LNCAP (cell line): Measurements from ENCODE around the gene GPRIN2.

Experiments
- TF ChIP-seq, protein P1 (sequence below): fragments of 450-650 bp; IDR thresholded peaks from 2 replicates; pipeline ENCODE4 v1.5.1; 2017; ENCODE audit warnings: mild to moderate bottlenecking

Gene GPRIN2

DNA sequence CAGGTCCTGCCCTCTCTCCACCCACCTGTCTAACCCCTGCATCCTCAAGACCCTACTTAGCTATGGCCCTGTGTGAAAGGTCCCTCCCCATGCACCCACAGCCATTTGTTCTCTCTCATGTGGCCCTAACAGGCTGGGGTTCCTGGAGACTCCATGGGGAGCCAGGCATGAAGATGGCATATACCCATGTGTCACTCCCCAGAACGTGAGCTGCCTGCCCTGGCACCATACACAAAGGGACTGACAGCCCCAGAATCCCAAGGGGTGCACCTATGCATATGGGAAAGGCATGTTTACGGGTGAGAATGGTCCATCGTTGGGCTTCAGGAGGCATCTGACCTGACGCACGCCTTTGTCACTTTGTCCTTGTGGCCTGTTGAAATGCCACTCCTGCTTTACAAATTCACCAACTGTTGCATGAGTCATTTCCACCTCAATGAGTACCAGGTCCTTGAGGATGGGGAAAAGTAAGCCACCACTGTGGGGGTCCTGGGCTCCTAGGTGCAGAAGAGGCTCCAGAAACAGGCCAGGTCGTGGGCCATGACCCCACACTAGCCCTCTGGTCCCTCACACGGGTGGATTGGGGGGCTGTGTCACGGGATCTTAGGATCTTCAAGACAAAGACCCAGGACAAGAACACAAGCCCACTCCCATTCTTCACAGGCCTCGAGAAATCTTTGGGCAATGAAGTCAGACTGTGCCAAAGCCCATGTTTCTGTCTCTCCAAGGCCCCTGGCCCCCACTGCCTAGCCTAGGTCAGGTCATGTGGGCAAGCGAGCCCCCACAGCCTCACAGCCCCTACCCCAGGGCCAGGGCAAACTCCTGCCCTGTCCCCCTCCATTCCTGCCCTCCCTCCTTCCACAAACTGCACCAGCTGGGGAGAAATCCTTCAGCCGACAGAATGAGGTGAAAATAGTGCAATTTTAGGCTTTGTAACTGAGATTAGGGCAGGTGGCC is 8.6 kb downstream of the GPRIN2 start:
- TF ChIP-seq, protein P1, sequence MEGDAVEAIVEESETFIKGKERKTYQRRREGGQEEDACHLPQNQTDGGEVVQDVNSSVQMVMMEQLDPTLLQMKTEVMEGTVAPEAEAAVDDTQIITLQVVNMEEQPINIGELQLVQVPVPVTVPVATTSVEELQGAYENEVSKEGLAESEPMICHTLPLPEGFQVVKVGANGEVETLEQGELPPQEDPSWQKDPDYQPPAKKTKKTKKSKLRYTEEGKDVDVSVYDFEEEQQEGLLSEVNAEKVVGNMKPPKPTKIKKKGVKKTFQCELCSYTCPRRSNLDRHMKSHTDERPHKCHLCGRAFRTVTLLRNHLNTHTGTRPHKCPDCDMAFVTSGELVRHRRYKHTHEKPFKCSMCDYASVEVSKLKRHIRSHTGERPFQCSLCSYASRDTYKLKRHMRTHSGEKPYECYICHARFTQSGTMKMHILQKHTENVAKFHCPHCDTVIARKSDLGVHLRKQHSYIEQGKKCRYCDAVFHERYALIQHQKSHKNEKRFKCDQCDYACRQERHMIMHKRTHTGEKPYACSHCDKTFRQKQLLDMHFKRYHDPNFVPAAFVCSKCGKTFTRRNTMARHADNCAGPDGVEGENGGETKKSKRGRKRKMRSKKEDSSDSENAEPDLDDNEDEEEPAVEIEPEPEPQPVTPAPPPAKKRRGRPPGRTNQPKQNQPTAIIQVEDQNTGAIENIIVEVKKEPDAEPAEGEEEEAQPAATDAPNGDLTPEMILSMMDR: no peak

DNA sequence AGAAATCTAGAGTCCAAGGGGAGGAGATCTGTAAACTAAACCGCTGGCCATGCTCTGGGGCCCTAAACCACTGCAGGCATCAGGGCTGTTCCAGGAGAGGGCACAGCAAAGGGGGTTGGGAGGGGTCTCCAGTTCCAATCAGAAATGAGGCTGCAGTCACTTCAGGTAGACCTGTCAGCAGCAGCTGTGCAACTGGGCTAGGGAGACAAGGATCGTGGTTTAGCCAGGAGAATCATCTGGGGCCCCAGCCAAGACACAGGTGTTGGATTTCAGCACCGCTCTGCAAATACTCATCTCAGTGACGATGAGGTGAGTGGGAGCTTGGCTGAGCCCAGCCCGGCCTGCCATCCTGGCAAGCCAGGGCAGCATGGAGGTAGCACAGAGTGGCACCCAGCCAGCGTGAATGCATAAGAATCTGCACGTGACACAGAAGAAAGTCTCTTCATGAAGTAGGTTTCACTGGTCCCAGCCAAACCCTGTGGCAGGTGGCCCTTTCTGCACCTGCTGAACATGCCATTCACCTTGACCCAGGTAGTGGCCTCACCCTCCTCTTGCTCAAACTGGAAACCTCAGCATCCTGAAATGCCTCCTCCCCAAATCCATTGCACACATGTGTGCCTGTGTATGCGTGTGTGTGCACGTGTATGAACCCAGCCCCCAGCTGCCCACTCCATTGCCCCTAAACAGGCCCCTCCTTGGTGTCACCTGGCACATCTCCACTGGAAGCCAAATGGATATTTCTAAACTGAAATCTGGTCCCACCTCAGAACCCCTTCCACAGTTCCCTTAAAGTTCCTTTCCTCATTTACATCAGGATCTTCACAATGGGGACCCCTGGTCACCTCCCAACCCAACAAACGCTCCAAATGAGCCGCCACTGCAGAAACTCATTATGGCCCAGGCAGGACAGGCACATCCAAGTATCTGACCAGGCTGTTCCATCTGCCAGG is 9.6 kb downstream of the GPRIN2 start:
- TF ChIP-seq, protein P1: no peak

DNA sequence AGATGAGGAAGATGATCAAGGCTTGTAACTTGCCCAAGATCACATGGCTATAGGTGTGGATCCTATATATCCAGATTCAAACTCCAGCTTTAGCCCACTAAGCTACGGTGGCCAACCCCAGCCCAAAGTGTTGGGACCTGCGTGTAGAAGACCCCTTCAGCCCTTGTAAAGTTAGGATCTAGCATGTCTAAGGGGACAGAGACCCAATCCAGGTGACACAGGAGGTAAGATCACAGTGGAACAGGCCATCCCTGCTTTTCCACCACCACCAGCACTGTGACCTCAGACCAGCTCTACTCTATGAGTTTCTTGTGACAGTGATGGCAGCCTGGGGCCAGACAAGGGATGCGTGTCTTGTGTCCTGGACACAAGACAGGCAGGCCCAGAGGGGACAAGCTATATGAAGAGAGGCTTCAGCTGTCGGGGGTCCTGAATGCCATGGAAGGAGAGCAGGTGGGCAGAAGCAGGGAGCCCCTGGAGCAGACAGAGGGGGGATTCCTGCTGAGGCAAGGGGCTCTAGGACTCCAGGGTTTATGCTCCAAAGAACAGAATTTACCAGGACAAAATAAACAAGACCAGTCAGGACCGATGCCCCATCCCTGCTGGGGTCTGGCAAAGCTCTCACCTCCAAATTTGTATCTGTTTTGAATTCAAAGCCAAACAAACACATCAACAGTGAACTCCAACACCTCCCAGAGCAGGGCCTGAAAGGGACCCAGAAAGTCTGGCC is 10.4 kb downstream of the GPRIN2 start:
- TF ChIP-seq, protein P1: no peak

DNA sequence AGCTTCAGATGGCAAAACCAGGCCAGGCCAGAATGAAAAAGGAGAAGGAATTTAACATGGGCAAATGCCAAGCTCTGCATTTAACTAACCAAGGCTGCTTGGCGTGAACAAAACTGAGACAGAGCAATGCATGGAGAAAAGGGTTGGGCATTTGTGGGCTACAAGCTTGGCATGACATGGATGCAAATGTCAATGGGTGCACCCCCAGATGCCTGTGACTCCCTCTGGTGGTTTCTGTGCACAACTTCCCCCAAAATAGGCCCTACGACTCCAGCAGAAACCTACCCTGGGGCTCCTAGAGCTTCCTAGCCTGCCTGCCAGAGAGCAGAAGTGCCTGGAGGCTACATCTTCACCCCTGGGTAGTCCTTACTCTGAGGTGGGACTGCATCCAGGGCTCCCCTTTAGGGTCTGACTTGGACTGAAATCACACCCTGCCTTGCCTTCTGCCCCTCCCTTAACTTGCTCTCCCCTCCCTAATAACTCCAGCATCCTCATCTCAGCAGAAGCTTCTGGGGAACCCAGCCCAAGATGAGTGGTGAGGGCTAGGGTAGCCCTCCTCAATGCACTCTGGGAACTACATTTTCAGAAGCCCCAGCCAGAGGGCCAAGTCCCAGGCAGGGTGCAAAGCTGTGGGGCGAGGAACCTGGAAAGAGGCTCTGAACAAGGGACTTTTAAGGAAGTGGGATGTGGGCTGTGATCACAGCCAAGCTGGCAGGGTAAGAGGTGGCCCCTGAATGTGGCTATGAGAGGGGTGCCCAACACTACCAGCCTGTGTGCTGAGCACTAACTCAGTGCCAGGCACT is 11.3 kb downstream of the GPRIN2 start:
- TF ChIP-seq, protein P1: peak; percentile 24; the same call in 1 of the 2 replicates

DNA sequence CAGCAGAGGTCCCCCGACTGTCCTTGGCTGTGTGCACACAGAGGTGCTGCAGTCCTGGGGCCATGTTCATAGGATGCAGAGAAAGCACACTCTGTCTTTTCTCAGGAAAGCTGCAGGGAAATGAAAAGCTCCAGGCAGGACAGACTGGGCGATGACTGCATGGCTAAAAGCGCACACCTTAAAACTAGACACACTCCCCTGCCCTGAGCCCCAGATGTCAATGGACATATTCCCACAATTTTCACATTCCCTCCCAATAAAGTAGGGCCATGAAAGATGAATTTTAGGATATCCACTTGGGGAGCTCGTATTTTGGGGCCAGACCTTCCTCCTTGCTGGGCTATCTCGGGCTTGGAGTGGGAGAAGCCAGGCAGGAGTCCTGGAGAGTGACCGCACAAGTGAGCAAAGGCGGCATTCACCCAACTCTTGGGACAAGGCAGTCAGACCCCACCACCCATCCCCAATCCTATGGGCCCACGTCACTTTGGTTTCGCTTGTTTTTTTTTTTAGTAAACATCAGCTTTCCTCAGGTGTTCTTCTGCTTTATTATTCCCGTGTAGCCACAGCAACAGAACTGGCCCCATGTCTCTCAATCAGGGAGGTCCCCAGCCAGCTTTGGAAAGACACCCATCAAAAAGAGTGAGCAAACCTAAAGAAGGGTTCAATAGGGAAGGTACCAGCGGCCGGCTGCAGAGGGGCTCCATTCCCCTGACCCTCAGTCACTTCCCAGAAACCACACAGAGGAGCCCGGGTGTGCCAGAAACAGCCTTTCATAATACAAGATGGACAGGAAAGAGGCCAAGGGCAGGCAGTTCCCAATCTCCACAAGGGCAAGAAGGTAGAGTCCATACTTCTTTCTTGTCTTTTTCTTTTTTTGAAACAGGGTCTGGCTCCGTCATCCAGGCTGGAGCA is 12.7 kb downstream of the GPRIN2 start:
- TF ChIP-seq, protein P1: no peak
